Neuronal stem cell (in vitro differentiated cells): ENCODE measurements around the gene BCL2L13.

Experiments
- DNase-seq: peaks from one replicate; pipeline ENCODE4 v3.0.0-alpha.2; 2013; ENCODE audit warnings: low spot score
- H2AFZ ChIP-seq: one replicate; pipeline ENCODE4 v1.6.1; 2013; ENCODE audit warnings: mild to moderate bottlenecking, low read length, inconsistent platforms
- H2AK5ac ChIP-seq: 2 replicates; pipeline ENCODE4 v1.6.1; 2013; ENCODE audit warnings: low read depth, mild to moderate bottlenecking, inconsistent platforms, low read length, moderate library complexity, mixed read lengths
- H2BK120ac ChIP-seq: 2 replicates; pipeline ENCODE4 v1.6.1; 2013; ENCODE audit warnings: low read depth, mild to moderate bottlenecking, inconsistent platforms, low read length, moderate library complexity, mixed read lengths
- H2BK12ac ChIP-seq: one replicate; pipeline ENCODE4 v1.6.1; 2013; ENCODE audit warnings: low read length, inconsistent platforms
- H2BK15ac ChIP-seq: 2 replicates; pipeline ENCODE4 v1.6.1; 2013; ENCODE audit warnings: mild to moderate bottlenecking, low read length, inconsistent platforms, mixed read lengths
- H2BK5ac ChIP-seq: one replicate; pipeline ENCODE4 v1.6.1; 2013; ENCODE audit warnings: inconsistent platforms, mild to moderate bottlenecking, low read length, moderate library complexity
- H3K14ac ChIP-seq: one replicate; pipeline ENCODE4 v1.6.1; 2013; ENCODE audit warnings: low read length, inconsistent platforms
- H3K18ac ChIP-seq: 2 replicates; pipeline ENCODE4 v1.6.1; 2013; ENCODE audit warnings: low read length, inconsistent platforms
- H3K23ac ChIP-seq: 2 replicates; pipeline ENCODE4 v1.6.1; 2013; ENCODE audit warnings: low read depth, mild to moderate bottlenecking, mixed read lengths, low read length, inconsistent platforms; ENCODE audit not compliant: poor library complexity
- H3K27ac ChIP-seq: replicated peaks from 3 replicates; pipeline ENCODE4 v1.5.1; 2013; ENCODE audit warnings: low read length, inconsistent platforms
- H3K27me3 ChIP-seq, 3 experiments: 2 replicates each; pipeline ENCODE4 v1.6.1; 2013; ENCODE audit warnings: low read length in 3 of 3, mild to moderate bottlenecking in 2 of 3, inconsistent platforms in 1 of 3, low read depth in 1 of 3, mixed read lengths in 1 of 3, moderate library complexity in 1 of 3; ENCODE audit not compliant: control insufficient read depth in 3 of 3, insufficient read depth in 3 of 3
- H3K36me3 ChIP-seq, 2 donors: replicated peaks in 1 of 2; 2 replicates each; pipeline ENCODE4 v1.6.1; 2013; ENCODE audit warnings: low read length in 2 of 2; ENCODE audit not compliant: control insufficient read depth in 2 of 2, insufficient read depth in 2 of 2
- H3K4ac ChIP-seq: 2 replicates; pipeline ENCODE4 v1.6.1; 2013; ENCODE audit warnings: inconsistent platforms, mild to moderate bottlenecking, low read length, moderate library complexity
- H3K4me1 ChIP-seq, 2 donors: 1 replicate in 1 of 2; 2 replicates in 1 of 2; pipeline ENCODE4 v1.6.1; 2013; ENCODE audit warnings: low read length in 2 of 2, low read depth in 1 of 2; ENCODE audit not compliant: control insufficient read depth in 2 of 2, insufficient read depth in 1 of 2
- H3K4me2 ChIP-seq: one replicate; pipeline ENCODE4 v1.6.1; 2013; ENCODE audit warnings: mild to moderate bottlenecking, low read length, inconsistent platforms; ENCODE audit not compliant: insufficient read depth, poor library complexity, severe bottlenecking
- H3K4me3 ChIP-seq, 2 donors: 2 replicates each; pipeline ENCODE4 v1.5.1; 2013; ENCODE audit warnings: low read length in 2 of 2, mild to moderate bottlenecking in 2 of 2, inconsistent platforms in 1 of 2, moderate library complexity in 1 of 2
- H3K79me1 ChIP-seq: one replicate; pipeline ENCODE4 v1.6.1; 2013; ENCODE audit warnings: low read depth, mild to moderate bottlenecking, inconsistent platforms, low read length, moderate library complexity
- H3K9ac ChIP-seq: one replicate; pipeline ENCODE4 v1.6.1; 2013; ENCODE audit warnings: mild to moderate bottlenecking, low read depth, low read length, inconsistent platforms; ENCODE audit not compliant: poor library complexity
- H3K9me3 ChIP-seq, 2 donors: replicated peaks in 1 of 2; 2 replicates each; pipeline versions ENCODE3 to v1.6.1; 2013; ENCODE audit warnings: low read length in 2 of 2, mild to moderate bottlenecking in 2 of 2, inconsistent platforms in 1 of 2, low read depth in 1 of 2, mixed read lengths in 1 of 2, moderate library complexity in 1 of 2; ENCODE audit not compliant: control insufficient read depth in 2 of 2, insufficient read depth in 1 of 2
- H4K8ac ChIP-seq: one replicate; pipeline ENCODE4 v1.6.1; 2013; ENCODE audit warnings: low read depth, mild to moderate bottlenecking, inconsistent platforms, low read length, moderate library complexity
- H4K91ac ChIP-seq: one replicate; pipeline ENCODE4 v1.6.1; 2013; ENCODE audit warnings: low read length, low read depth, mild to moderate bottlenecking, inconsistent platforms; ENCODE audit not compliant: poor library complexity
- WGBS, 2 donors: extraction: QIAGEN DNeasy Blood & Tissue Kit; methylation state at CpG; one replicate each; pipeline ENCODE4 v1.1.7; 2013; ENCODE audit warnings: missing lambda C conversion rate in 2 of 2, mixed read lengths in 1 of 2; ENCODE audit not compliant: insufficient read length in 2 of 2, insufficient replicate concordance in 1 of 2; ENCODE audit errors: extremely low coverage in 2 of 2; 5-methylcytosine and 5-hydroxymethylcytosine counted together

The BCL2L13 gene

GRCh38 chr22:17603668-17604067 lies 34.9 kb upstream of the BCL2L13 start:
- no peaks in the 10 kb centered on the region for H3K27me3 ChIP-seq
- no peak overlapping the region for H2BK5ac ChIP-seq
- H2AK5ac ChIP-seq = no peak overlapping the region
- no peak overlapping the region for H3K9ac ChIP-seq
- no peaks in the 10 kb centered on the region for H3K4me1 ChIP-seq
- no peak overlapping the region for H3K4me3 ChIP-seq
- H3K4me2 ChIP-seq = no peak overlapping the region
- peaks cover 4 to 73% of the 10 kb centered on the region in 2 donors for H3K36me3 ChIP-seq
- H2BK120ac ChIP-seq = no peak overlapping the region
- no peak for DNase-seq
- no peak overlapping the region for H3K14ac ChIP-seq
- H3K23ac ChIP-seq = no peak overlapping the region
- H4K8ac ChIP-seq = no peak overlapping the region
- H3K27ac ChIP-seq = no peak overlapping the region
- H4K91ac ChIP-seq = no peak overlapping the region
- H3K18ac ChIP-seq = no peak overlapping the region
- no peak overlapping the region for H2BK15ac ChIP-seq
- no CpG with 5 or more reads among the region's 4 CpGs for WGBS, 2 donors
- H3K9me3 ChIP-seq = no peaks in the 10 kb centered on the region
- no peak overlapping the region for H2BK12ac ChIP-seq
- H2AFZ ChIP-seq = no peak overlapping the region
- H3K4ac ChIP-seq = no peak overlapping the region
- no peaks in the 10 kb centered on the region for H3K79me1 ChIP-seq

- H3K27ac ChIP-seq = no peak overlapping the region
- no peak for DNase-seq
- no CpG with 5 or more reads among the region's 5 CpGs for WGBS, 2 donors
These were observed 32.1 kb upstream of the BCL2L13 start for GRCh38 chr22:17606496-17606895.

GRCh38 chr22:17607891-17608521 lies 30.6 kb upstream of the BCL2L13 start:
- H2AFZ ChIP-seq = no peak overlapping the region
- H2AK5ac ChIP-seq = no peak overlapping the region
- DNase-seq = no peak
- H3K4ac ChIP-seq = no peak overlapping the region
- peaks cover 6 to 77% of the 10 kb centered on the region in 2 donors for H3K36me3 ChIP-seq
- no peak overlapping the region for H3K27ac ChIP-seq
- no peaks in the 10 kb centered on the region for H3K79me1 ChIP-seq
- H3K4me1 ChIP-seq = no peaks in the 10 kb centered on the region
- no peak overlapping the region for H2BK15ac ChIP-seq
- H3K9me3 ChIP-seq = no peaks in the 10 kb centered on the region
- H3K4me3 ChIP-seq = no peak overlapping the region
- no peak overlapping the region for H2BK5ac ChIP-seq
- no peak overlapping the region for H3K9ac ChIP-seq
- H4K8ac ChIP-seq = no peak overlapping the region
- H3K18ac ChIP-seq = no peak overlapping the region
- no peak overlapping the region for H2BK120ac ChIP-seq
- H3K4me2 ChIP-seq = no peak overlapping the region
- H3K27me3 ChIP-seq = no peaks in the 10 kb centered on the region
- H4K91ac ChIP-seq = no peak overlapping the region
- WGBS, 2 donors = no CpG with 5 or more reads among the region's 4 CpGs
- H3K23ac ChIP-seq = no peak overlapping the region
- H2BK12ac ChIP-seq = no peak overlapping the region
- no peak overlapping the region for H3K14ac ChIP-seq

More at GRCh38 chr22:17606496-17606895, 32.1 kb upstream of the BCL2L13 start:
- Histone ChIP-seq H3K4me2 (no peak overlapping the region), H3K4me1 (no peaks in the 10 kb centered on the region), H3K79me1 (no peaks in the 10 kb centered on the region), H3K23ac (no peak overlapping the region), H3K27me3 (no peaks in the 10 kb centered on the region), H4K91ac (no peak overlapping the region), H3K9ac (no peak overlapping the region), H3K9me3 (no peaks in the 10 kb centered on the region), H4K8ac (no peak overlapping the region), H2AFZ (no peak overlapping the region), H2BK5ac (no peak overlapping the region), H2BK15ac (no peak overlapping the region), H3K18ac (no peak overlapping the region), H2AK5ac (no peak overlapping the region), H3K36me3 (peaks cover 2 to 66% of the 10 kb centered on the region in 2 donors), H2BK120ac (no peak overlapping the region), H3K4me3 (no peak overlapping the region), H2BK12ac (no peak overlapping the region), H3K14ac (no peak overlapping the region), H3K4ac (no peak overlapping the region)

GRCh38 chr22:17612057-17612456 lies 26.5 kb upstream of the BCL2L13 start:
- Histone ChIP-seq H3K79me1 (no peaks in the 10 kb centered on the region), H3K27me3 (no peaks in the 10 kb centered on the region), H3K4me2 (no peak overlapping the region), H3K4ac (no peak overlapping the region), H2BK15ac (no peak overlapping the region), H4K8ac (no peak overlapping the region), H2AFZ (no peak overlapping the region), H3K18ac (no peak overlapping the region), H3K4me1 (no peaks in the 10 kb centered on the region), H3K9ac (no peak overlapping the region), H2BK5ac (no peak overlapping the region), H3K14ac (no peak overlapping the region), H3K9me3 (no peaks in the 10 kb centered on the region), H3K23ac (no peak overlapping the region), H2AK5ac (no peak overlapping the region), H4K91ac (no peak overlapping the region), H3K27ac (no peak overlapping the region), H3K36me3 (peaks cover 6 to 67% of the 10 kb centered on the region in 2 donors), H2BK120ac (no peak overlapping the region), H3K4me3 (no peak overlapping the region), H2BK12ac (no peak overlapping the region)
- no peak for DNase-seq
- no CpG with 5 or more reads among the region's 3 CpGs for WGBS, 2 donors
